Kidney epithelial cell (primary cell): ENCODE measurements around the gene IGFBP1. TPM values are rescaled to one million over a fixed set of nuclear protein-coding genes. Genes with fewer than 3 reads are reported as not detected.

Experiments used
- DNase-seq: peaks from one replicate; pipeline ENCODE4 v3.0.0-alpha.2; 2010; ENCODE audit warnings: low read depth
- H3K27me3 ChIP-seq: 2 replicates; pipeline ENCODE4 v1.6.0; 2011; ENCODE audit warnings: low read length; ENCODE audit not compliant: control insufficient read depth, insufficient read depth
- H3K36me3 ChIP-seq: 2 replicates; pipeline ENCODE4 v1.5.1; 2011; ENCODE audit warnings: low read length; ENCODE audit not compliant: control insufficient read depth, insufficient read depth
- H3K4me3 ChIP-seq: 2 replicates; pipeline ENCODE4 v1.5.1; 2011; ENCODE audit warnings: low read depth, mild to moderate bottlenecking, control low read depth, low read length
- CTCF ChIP-seq: IDR thresholded peaks from 2 replicates; pipeline ENCODE4 v1.5.1; 2011; ENCODE audit warnings: mild to moderate bottlenecking, moderate library complexity, low read length, control low read depth, inconsistent platforms; ENCODE audit not compliant: insufficient read depth, poor library complexity, severe bottlenecking
- total RNA-seq: library from RNA; depleted of rRNA; stranded (reverse); fragments of >200 nt; gene quantifications from 2 replicates; pipeline ENCODE4 v1.2.3, GENCODE V29; 2015

IGFBP1 gene
- total RNA-seq, 1 donor from 2014 or later, result 13.5 TPM

DNA sequence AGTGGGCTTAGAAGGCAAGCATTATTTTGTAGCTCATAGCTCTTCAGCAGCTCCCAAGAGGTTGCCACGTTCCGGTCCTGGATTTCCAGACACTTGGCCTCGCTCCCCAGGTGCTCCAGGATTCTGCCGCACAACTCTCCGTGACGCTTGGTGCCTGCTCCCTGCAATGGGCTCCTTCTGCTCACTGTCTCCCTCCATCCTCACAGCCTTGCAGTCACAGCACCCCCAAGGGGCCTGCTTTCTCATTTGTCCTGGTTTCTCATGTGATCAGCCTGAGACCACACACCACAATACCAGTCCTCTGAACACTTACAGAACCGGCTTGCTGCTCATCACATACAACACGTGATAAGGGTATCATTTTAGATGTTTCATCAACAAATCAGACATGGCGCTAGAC lies 23.0 kb downstream of the IGFBP1 start:
- no peaks in the 10 kb centered on the region for H3K36me3 ChIP-seq
- no peak for DNase-seq
- no peak for TF ChIP-seq CTCF

DNA sequence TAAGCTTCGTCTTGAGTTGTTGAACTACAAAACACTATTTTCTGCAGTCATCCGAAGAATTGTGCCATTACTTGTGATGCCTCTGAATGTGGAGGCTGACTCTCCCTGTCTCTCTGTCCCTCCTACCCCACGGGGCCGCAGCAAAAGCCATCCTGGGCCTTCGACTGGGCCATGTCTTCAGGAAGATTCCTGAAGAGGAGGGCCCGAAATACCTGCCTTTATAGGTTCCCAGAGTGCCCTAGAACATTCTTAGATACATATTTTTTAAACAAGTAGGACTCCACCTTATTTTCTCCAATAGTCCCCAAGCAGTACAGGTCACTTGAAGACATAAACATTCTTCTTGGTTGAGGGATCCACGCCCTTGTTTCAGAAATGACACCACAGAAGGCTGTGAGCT lies 24.7 kb downstream of the IGFBP1 start:
- Histone ChIP-seq H3K36me3 (no peaks in the 10 kb centered on the region), H3K27me3 (no peaks in the 10 kb centered on the region), H3K4me3 (no peak overlapping the region)
- TF ChIP-seq CTCF, result no peak
- no peak for DNase-seq

More for the DNA sequence above, 23.0 kb downstream of the IGFBP1 start:
- Histone ChIP-seq H3K4me3 (no peak overlapping the region), H3K27me3 (no peaks in the 10 kb centered on the region)

- DNase-seq, result no peak
- no peak for TF ChIP-seq CTCF
- H3K27me3 ChIP-seq, result peaks cover 10% of the 10 kb centered on the region
- no peak overlapping the region for H3K4me3 ChIP-seq
- no peaks in the 10 kb centered on the region for H3K36me3 ChIP-seq
These were observed 26.6 kb downstream of the IGFBP1 start for GRCh38 chr7:45914911-45915310.

GRCh38 chr7:45915606-45916005 lies 27.3 kb downstream of the IGFBP1 start:
- DNase-seq, result no peak
- no peak for TF ChIP-seq CTCF
- Histone ChIP-seq H3K36me3 (no peaks in the 10 kb centered on the region), H3K4me3 (no peak overlapping the region), H3K27me3 (peaks cover 16% of the 10 kb centered on the region)

- TF ChIP-seq CTCF, result no peak
These were observed 28.8 kb downstream of the IGFBP1 start for GRCh38 chr7:45917064-45917463.

DNA sequence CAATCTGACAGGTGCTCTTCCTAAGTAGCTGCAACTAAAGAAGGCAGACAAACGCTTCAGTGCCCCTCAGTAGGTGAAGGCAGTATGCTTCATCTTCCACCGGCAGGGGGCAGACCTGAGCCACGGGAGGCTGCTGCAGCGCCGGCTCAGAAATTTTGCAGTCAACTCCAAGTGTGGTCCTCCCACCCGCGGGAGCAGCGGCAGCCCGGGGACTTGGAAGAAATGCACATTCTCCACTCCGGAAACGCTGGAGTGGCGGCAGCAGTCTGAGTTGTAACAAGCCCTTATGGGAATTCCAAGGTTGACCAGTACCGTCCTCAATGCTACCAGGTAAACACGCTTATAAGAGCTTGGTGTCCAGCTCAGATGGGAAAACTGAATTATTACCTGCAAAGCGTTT lies 29.4 kb downstream of the IGFBP1 start:
- no peaks in the 10 kb centered on the region for H3K36me3 ChIP-seq
- H3K27me3 ChIP-seq, result peaks cover 16% of the 10 kb centered on the region
- no peak overlapping the region for H3K4me3 ChIP-seq
- DNase-seq, result no peak
- peak; percentile 94 for TF ChIP-seq CTCF

More at GRCh38 chr7:45917064-45917463, 28.8 kb downstream of the IGFBP1 start:
- H3K36me3 ChIP-seq, result no peaks in the 10 kb centered on the region
- H3K4me3 ChIP-seq, result no peak overlapping the region
- DNase-seq, result no peak
- peaks cover 16% of the 10 kb centered on the region for H3K27me3 ChIP-seq
